ENCODE data around the gene FCN1.
"Not testable (repeated sequence)": the region's sequence is repeated elsewhere in the genome, so short reads cannot be mapped to it uniquely, and the experiment has no call there.

FCN1 gene

GRCh38 chr9:134870746-134871662 is 46.7 kb downstream of the FCN1 start:
- DNase-seq, result no peak

- DNase-seq, result no peak
These were observed 47.4 kb downstream of the FCN1 start for GRCh38 chr9:134870301-134870694.

DNA sequence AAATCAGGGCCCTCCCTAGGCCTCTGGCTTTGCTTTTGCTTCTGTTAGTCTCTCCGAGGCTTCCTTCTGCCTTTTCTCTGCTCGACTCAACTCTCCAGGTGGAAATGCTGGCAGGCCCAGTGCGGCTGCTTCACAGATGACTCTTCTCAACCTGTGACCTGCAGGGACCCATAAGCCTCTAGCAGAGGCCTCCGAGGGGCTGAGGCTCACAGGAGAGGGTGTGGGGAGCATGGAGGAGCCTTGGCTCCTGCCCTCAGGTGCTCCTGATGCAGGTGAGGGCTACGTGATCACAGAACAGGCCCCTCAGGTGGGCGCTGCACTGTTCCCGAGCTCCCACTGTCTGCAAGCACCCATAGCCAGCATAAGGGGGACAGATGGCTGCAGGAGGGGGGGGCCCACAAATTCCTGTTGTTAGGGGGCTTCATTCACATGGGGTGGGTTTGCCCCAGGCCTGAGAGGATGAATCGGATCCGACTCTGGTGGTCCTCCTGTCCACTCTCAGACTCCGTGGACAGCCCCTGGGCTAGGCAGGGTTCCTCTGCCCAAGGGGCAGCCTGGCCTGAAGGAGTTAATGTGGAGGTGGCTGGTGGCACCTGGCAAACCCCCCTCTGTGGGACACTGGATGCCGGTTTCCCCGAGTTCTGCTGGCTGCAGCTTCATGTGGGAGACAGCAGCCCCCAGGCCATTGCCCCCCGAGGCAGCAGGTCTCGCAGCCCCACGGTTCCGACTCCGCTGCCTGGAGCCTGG is 48.0 kb downstream of the FCN1 start:
- no peak for DNase-seq

DNA sequence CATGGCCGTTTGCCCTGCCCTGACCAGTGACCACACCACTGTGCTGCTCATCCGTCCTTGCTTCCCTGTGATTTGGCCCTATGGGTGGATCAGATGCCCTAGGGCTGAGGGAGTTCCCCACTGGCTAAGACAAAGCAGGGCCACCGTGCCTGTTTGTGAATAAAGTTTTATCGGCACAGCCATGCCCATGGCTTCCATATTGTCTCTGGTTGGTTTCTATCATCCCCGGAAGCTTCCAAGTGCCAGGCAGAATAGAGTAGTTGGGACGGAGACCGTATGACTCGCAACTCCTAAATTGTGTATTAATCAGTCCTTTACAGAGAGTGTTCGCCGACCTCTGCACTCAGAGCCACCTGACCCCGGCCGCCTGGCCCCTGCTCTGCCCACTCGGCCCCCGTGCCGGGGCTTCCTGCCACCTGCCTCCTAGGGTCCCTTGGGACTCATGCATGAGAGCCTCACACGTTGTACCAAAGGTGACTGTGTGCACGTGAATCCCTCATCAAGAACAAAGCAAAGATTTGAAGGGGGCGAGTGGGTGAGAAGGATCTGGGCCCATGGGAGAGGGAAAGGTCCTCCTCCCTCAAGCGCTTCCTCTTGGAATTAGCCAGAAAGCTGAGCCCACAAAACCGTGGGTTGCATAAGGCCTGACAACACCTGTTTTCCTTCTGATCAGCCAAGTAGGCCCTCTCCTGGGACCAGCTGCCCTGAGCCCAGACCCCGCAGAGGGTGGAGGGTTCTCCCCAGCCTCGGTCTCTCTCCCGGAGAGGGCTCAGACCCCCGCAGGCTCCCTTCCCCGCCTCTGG is 48.8 kb downstream of the FCN1 start:
- DNase-seq, result peak in 1 of 2 experiments; percentile 63

DNA sequence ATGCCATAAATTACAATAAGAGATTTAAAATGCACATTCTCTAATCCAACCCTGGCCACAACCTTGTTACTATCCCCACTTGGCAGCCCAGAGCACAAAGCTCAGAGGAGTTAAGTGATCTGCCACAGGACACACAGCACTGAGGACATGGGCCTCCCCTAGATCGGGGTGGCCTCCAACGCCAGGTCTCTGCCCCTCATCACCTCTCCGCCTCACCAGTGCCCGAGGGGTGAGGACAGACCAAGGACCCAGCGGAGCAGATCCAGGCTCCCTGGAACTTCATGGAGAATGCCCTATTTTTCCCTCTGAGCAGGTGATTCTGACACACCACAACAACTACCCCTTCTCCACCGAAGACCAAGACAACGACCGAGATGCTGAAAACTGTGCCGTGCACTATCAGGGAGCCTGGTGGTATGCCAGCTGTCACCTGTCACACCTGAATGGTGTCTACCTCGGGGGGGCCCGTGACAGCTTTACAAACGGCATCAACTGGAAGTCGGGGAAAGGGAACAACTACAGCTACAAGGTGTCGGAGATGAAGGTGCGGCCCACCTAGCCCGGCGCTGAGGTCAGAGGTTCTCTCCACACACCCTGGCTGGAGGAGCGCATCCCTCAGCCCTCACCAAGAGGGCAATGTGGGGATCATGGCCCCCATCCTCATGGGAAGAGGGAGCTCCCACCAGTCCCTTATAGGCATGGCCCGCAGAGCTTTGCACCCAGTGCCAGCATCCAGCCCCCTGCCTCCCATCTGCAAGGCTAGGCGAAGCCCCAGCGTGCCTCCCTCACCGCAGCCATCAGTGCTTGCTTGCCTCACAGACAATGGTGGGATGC is 49.6 kb downstream of the FCN1 start:
- no peak for DNase-seq

DNA sequence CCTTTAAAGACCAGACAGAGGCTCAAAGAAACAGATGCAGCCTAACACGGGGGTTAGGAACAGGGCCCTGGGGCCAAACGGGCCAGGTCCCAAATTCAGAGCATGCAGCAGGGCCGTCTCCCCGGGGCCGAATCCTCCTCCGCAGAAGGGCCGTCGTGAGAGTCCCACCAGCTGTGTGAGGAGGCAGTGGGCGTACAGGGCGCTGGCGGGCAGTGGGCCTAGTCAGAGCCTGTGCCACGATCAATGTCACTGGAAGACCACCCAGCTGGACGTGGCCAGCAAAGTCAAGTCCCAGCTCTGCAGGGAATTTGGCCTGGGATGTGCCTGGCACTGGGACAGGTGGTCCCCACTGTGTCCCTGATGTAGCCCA is 52.9 kb downstream of the FCN1 start:
- DNase-seq, result no peak

GRCh38 chr9:134863941-134864820 is 53.5 kb downstream of the FCN1 start:
- DNase-seq, result no peak

DNA sequence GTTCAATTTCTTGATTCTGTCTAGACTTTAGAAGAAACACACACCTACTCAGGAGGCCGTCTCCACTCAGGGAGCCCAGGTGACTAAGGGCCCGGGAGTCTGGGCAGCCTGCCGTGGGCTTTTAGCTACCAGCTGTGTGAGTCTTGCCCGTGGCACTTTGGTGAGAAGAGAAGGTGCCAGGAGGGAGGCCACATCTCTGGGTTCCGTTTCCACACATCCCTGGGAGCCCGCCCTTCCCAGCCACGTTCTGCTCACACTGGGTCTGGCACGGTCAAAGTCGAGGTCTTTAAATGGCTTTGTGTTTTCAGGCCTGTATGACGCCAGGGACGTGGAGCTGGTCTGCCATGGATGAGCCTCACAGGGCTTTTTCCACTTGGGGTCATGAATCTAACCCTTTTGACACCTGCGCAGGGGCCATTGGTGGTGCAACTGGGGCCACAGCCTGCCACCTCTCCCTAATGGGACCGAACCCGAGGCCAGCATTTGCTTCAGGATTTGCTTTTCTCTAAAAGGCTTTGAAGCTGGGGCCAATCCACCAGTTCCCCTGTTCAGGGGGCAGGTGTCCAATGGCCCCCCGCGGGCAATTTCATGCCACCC is 54.3 kb downstream of the FCN1 start:
- DNase-seq, result no peak

DNA sequence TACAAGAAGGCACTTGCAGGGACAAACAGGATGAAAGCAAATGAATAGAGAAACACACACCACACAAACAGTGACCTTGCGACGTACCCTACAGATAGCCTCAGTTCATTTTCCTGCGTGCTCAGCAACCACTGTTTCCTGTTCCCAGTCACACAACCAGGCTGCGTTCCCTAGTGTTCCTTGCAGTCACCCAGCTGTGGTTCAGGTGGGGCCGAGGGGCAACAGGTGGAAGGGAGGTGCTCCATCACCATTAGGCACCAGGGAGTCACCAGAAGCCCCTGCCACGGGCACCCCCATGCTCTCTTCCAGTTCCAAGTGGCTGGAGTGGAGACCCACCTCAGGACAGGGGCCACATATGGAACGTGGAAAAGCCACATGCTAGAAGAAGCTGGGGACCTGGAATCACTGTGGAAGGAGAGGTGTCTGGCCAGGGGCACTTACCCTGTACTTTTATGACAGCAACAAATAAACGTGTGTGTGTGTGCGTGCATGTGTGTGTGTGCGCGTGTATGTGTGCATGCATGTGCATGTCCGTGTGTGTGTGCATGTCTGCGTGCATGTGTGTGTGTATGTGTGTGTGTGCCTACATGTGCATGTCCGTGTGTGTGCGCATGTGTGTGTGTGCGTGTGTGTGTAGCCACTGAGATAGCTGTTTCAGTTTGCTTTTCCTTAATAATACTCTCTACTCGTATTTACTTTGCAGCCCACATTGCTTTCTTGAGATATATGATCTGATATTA is 55.9 kb downstream of the FCN1 start:
- DNase-seq, result no peak

GRCh38 chr9:134860510-134860909 is 57.2 kb downstream of the FCN1 start:
- no peak for DNase-seq

DNA sequence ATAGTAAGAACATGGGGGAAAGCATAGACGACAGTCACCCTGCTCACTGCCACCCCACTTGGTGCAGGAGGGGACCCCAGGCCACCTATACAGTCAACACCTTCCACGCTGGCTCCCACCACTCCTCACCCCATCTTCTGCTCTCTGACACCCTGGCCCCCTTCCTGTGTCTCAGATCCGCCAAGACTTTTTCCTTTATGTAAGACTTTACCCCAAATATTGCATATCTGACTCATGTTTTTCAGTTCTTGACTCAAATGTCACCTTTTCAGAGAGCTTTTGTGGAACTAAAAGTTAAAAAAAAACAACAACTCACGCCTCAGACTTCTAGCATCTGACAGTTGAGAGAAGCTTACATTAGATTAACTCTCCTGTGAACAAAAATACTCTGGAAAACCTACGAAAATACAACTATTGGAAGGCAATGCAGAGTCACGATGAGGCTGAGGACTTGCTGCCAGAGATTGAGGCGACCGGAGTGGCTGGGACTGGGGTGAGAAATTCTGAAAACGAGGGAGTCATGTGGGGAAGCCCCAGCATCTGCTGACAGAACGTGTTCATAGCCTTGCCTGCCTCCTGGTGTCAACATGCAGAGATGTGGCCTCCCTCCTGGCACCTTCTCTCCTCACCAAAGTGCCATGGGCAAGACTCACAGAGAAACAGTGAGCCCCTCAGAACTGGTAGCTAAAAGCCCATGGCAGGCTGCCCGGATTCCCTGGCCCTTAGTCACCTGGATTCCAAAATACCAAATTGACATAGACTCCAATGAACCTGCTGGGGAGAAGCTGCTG is 59.5 kb downstream of the FCN1 start:
- no peak for DNase-seq

DNA sequence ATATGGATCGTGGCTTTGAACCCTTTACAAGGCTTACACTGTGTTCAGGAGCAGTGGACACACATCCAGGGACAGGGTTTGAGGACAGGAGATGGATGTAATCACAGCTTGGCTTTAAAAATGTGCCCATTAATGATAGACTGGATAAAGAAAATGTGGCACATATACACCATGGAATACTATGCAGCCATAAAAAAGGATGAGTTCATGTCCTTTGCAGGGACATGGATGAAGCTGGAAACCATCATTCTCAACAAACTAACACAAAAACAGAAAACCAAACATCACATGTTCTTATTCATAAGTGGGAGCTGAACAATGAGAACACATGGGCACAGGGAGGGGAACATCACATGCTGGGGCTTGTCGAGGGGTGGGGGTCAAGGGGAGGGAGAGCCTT is 60.3 kb downstream of the FCN1 start:
- not testable (repeated sequence) for DNase-seq

GRCh38 chr9:134855900-134856377 is 61.8 kb downstream of the FCN1 start:
- DNase-seq, result no peak
